ENCODE results near the gene TUNAR.

TUNAR gene

DNA sequence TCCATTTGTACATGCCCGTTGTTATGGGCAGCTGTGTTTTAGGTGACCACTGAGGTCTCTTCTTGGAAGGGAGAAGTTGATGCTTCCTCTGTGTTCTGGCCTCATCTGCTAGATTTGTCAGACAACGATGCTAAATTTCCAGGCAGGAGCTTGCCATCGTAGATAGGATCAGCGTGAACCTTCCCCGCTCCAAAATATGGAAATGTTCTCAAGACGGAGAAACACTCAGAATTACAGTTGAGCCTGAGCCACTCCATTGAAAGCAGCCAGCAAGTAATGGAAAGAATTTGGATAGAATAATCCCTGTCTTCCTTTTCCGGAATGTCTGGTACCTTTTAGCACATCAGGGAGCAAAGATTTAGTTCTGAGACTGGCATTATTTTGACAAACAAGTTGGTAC lies 34.8 kb downstream of the TUNAR start:
- in situ Hi-C loops (cut with MboI; ENCODE audit: low pct_unique_long_range_greater_than_20kb, low sequenced_read_pairs, unreplicated experiment): no loop called here
- TF ChIP-seq, protein P1, sequence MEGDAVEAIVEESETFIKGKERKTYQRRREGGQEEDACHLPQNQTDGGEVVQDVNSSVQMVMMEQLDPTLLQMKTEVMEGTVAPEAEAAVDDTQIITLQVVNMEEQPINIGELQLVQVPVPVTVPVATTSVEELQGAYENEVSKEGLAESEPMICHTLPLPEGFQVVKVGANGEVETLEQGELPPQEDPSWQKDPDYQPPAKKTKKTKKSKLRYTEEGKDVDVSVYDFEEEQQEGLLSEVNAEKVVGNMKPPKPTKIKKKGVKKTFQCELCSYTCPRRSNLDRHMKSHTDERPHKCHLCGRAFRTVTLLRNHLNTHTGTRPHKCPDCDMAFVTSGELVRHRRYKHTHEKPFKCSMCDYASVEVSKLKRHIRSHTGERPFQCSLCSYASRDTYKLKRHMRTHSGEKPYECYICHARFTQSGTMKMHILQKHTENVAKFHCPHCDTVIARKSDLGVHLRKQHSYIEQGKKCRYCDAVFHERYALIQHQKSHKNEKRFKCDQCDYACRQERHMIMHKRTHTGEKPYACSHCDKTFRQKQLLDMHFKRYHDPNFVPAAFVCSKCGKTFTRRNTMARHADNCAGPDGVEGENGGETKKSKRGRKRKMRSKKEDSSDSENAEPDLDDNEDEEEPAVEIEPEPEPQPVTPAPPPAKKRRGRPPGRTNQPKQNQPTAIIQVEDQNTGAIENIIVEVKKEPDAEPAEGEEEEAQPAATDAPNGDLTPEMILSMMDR (IDR thresholded peaks at IDR 0.05; ENCODE audit: extremely low read depth, insufficient read depth, missing control alignments): no peak
- no peak for DNase-seq (ENCODE audit: low spot score)

DNA sequence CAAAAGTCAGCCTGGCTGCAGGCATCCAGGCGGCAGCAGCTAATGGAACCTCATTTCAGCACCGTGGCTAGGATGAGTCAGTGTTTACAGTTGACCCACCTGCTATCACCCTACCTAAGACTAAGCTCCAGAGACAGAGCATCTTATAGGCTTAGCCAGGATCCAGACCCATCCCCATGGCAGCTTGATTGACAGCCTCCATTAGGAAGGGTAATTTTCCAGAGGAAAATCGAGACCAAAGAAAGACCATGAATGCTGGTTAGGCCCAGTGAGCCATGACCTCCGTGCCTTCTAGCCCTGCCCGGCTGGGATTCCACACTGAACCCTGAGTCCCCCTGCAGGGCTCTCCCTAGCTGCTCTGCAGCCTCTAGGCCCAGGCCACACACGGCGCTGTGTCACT lies 38.7 kb downstream of the TUNAR start:
- in situ Hi-C loops (cut with MboI; ENCODE audit: low pct_unique_long_range_greater_than_20kb, low sequenced_read_pairs, unreplicated experiment): no loop called here
- DNase-seq (ENCODE audit: low spot score): no peak
- TF ChIP-seq, protein P1 (IDR thresholded peaks at IDR 0.05; ENCODE audit: extremely low read depth, insufficient read depth, missing control alignments): no peak

DNA sequence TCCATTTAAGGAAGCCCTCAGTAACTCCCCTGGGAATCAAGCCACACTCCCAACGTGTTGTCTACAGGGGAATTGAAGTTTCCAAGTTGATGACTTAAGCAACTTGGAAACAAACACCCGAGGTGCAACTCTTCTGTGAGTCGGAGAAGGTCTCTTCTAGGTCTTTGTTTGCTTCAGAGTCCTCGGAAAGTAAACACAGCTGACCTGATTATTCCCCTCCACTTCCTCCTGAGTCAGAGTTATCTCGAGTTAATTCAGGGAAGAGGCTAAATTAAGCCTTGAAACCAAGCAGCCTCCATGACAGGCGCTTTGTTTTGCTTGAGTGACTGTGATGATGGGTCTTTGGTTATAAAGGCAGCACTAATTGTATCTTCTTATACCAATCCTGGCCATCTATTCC lies 41.8 kb downstream of the TUNAR start:
- DNase-seq (ENCODE audit: low spot score): no peak
- TF ChIP-seq, protein P1 (IDR thresholded peaks at IDR 0.05; ENCODE audit: extremely low read depth, insufficient read depth, missing control alignments): no peak
- in situ Hi-C loops (cut with MboI; ENCODE audit: low pct_unique_long_range_greater_than_20kb, low sequenced_read_pairs, unreplicated experiment): no loop called here

DNA sequence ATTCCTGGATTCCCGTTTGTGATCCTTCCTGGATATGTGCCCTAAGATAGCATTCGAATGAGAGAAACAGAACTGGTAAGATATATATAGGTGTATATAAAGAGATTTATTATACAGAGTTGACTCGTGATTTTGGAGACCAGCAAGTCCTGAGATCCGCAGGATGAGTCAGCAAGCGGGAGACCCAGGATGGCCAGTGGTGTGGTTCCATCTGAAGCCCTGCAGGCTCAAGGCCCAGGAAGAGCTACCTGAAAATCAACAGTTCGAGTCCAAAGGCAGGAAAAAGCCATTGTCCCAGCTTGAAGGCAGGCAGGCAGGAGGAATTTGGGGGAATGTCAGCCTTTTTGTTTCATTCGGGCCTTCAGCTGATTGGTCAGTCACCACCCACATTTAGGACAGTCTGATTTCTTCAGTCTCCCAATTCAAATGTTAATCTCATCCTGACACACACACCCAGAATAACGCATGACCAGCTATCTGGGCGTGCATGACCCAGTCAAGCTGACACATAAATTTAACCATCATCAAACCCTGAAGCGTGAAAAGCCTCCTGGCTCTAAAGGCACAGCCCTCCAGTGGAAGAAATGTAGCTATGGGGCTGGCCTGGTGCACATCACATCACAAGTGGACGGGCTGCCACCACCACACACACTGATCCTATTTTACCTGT lies 44.3 kb downstream of the TUNAR start:
- in situ Hi-C loops (cut with MboI; ENCODE audit: low pct_unique_long_range_greater_than_20kb, low sequenced_read_pairs, unreplicated experiment): no loop called here
- TF ChIP-seq, protein P1 (IDR thresholded peaks at IDR 0.05; ENCODE audit: extremely low read depth, insufficient read depth, missing control alignments): no peak
- DNase-seq (ENCODE audit: low spot score): no peak

GRCh38 chr14:95922080-95922479 lies 45.4 kb downstream of the TUNAR start:
- in situ Hi-C loops (cut with MboI; ENCODE audit: low pct_unique_long_range_greater_than_20kb, low sequenced_read_pairs, unreplicated experiment): no loop called here
- no peak for DNase-seq (ENCODE audit: low spot score)
- TF ChIP-seq, protein P1 (IDR thresholded peaks at IDR 0.05; ENCODE audit: extremely low read depth, insufficient read depth, missing control alignments): no peak

GRCh38 chr14:95928751-95929150 lies 52.1 kb downstream of the TUNAR start:
- DNase-seq (ENCODE audit: low spot score): no peak
- TF ChIP-seq, protein P1 (IDR thresholded peaks at IDR 0.05; ENCODE audit: extremely low read depth, insufficient read depth, missing control alignments): no peak
- in situ Hi-C loops (cut with MboI; ENCODE audit: low pct_unique_long_range_greater_than_20kb, low sequenced_read_pairs, unreplicated experiment): no loop called here

Data from GM13977 (cell line).